Activated naive CD8-positive, alpha-beta T cell treated with anti-CD3 and anti-CD28 coated beads for 36 hours (primary cell): ENCODE measurements around the gene AQP9. TPM values are rescaled to one million over a fixed set of nuclear protein-coding genes. Genes with fewer than 3 reads are reported as not detected.
"Not testable (repeated sequence)": the region's sequence is repeated elsewhere in the genome, so short reads cannot be mapped to it uniquely, and the experiment has no call there.

ENCODE experiments used
- DNase-seq: peaks from one replicate; pipeline ENCODE4 v3.0.0; 2021
- H3K27ac Mint-ChIP-seq: one replicate; pipeline ENCODE4 v1.8.0; 2022; ENCODE audit warnings: mild to moderate bottlenecking, moderate library complexity, mixed read lengths
- H3K27me3 Mint-ChIP-seq: one replicate; pipeline ENCODE4 v1.8.0; 2022; ENCODE audit warnings: mild to moderate bottlenecking, mixed read lengths
- H3K36me3 Mint-ChIP-seq: one replicate; pipeline ENCODE4 v1.8.0; 2021; ENCODE audit warnings: mild to moderate bottlenecking, mixed read lengths
- H3K4me1 Mint-ChIP-seq: one replicate; pipeline ENCODE4 v1.8.0; 2021; ENCODE audit warnings: mixed read lengths
- H3K4me3 Mint-ChIP-seq: one replicate; pipeline ENCODE4 v1.8.0; 2022; ENCODE audit warnings: mild to moderate bottlenecking, moderate library complexity, mixed read lengths
- H3K9me3 Mint-ChIP-seq: one replicate; pipeline ENCODE4 v1.8.0; 2022; ENCODE audit warnings: mixed read lengths
- total RNA-seq, 2 experiments: library from RNA; stranded (reverse); gene quantifications; one replicate each; pipeline ENCODE4 v1.2.3, GENCODE V29; 2021

Gene AQP9
- total RNA-seq, 2 experiments from 2014 or later: not detected

DNA sequence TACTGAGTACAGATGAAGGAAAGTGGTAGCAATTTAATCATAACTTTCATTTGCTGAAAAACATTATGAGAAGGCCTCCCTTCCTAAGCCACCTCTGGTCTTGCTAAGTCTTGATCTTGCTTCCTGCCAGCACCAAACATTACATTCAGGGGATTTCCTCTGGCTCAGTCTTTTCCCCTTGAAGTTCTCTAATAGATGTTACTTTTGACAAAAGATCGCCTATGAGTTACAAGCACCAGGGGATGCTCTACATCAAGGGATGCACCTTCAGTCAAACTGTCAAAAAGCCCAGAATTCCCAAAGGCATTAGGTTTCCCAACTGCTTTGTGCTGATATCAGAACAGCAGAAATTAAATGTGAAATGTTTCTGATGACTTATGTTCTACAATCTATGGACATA is 47.3 kb downstream of the AQP9 start:
- Mint-ChIP-seq H3K4me3 (no peak overlapping the region), H3K4me1 (peaks cover 10% of the 10 kb centered on the region), H3K27ac (no peak overlapping the region)

DNA sequence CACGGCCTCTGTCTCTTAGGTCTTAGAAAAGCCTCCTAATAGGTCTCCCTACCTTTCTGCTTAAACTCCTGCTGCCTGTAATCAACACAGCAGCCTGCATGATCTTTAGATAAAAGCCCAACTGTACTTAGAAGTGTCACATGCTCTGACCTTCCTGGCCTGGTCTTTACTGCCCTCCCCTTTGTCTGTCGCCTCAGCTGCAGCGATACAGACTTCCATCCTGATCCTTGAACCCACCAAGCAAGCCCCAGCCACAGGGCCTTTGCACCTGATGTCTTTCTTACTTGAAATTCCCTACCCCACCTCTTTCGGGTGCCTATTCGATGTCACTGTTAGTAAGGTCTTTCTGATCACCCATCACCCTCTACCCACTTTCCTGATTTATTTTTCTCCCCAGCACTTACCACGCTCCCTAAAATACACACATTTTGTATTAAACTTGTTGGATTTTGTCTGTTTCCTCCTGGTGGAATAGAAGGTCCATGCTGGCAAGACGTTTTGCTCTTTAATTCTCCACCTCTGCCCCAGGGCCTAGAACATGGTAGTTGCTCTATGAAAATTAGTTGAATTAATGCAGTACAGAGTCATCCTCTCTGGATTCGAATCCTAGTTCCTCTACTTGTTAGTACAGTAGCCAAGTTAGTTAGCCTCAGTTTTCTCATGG is 51.1 kb downstream of the AQP9 start:
- Mint-ChIP-seq H3K27me3 (peaks cover 25% of the 10 kb centered on the region), H3K36me3 (no peaks in the 10 kb centered on the region), H3K27ac (no peak overlapping the region), H3K9me3 (no peaks in the 10 kb centered on the region), H3K4me3 (no peak overlapping the region), H3K4me1 (peaks cover 10% of the 10 kb centered on the region)
- no peak for DNase-seq

More for the DNA sequence above, 47.3 kb downstream of the AQP9 start:
- DNase-seq: peak; percentile 0
- peaks cover 24% of the 10 kb centered on the region for H3K27me3 Mint-ChIP-seq
- H3K9me3 Mint-ChIP-seq: no peaks in the 10 kb centered on the region
- no peaks in the 10 kb centered on the region for H3K36me3 Mint-ChIP-seq

GRCh38 chr15:58190419-58190818 is 52.2 kb downstream of the AQP9 start:
- no peak for DNase-seq
- H3K4me3 Mint-ChIP-seq: no peak overlapping the region
- no peaks in the 10 kb centered on the region for H3K36me3 Mint-ChIP-seq
- peaks cover 4% of the 10 kb centered on the region for H3K4me1 Mint-ChIP-seq
- H3K27ac Mint-ChIP-seq: no peak overlapping the region
- H3K27me3 Mint-ChIP-seq: peaks cover 31% of the 10 kb centered on the region
- no peaks in the 10 kb centered on the region for H3K9me3 Mint-ChIP-seq

GRCh38 chr15:58193636-58194035 is 55.5 kb downstream of the AQP9 start:
- not testable (repeated sequence) for DNase-seq, H3K4me1 Mint-ChIP-seq, H3K36me3 Mint-ChIP-seq, H3K4me3 Mint-ChIP-seq, H3K27ac Mint-ChIP-seq, H3K9me3 Mint-ChIP-seq
- peaks cover 39% of the 10 kb centered on the region for H3K27me3 Mint-ChIP-seq

DNA sequence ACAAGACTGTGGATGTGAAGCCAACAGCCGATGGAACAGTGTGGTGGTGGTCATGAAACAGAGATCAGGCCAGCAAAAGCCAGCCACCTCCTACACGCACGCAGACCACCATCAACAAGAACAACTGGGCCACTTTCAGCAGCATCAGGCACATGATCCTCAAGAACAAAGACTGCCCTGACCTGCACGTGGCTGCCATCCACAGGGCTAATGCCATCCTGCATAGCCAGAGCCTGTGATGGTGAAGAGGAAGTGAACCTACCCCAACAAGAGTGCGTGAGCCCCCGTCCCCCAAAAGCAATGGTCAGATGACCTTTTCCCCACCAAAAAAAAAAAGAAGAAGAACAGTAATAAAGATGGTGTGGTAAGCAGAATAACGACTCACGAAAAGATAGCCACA is 62.6 kb downstream of the AQP9 start:
- DNase-seq: no peak
- Mint-ChIP-seq H3K4me3 (no peak overlapping the region), H3K27me3 (peaks cover 18% of the 10 kb centered on the region), H3K9me3 (no peaks in the 10 kb centered on the region), H3K4me1 (no peaks in the 10 kb centered on the region), H3K36me3 (peaks cover 2% of the 10 kb centered on the region), H3K27ac (no peak overlapping the region)

- no peak overlapping the region for H3K4me3 Mint-ChIP-seq
- H3K27ac Mint-ChIP-seq: no peak overlapping the region
- no peaks in the 10 kb centered on the region for H3K4me1 Mint-ChIP-seq
- DNase-seq: no peak
- H3K9me3 Mint-ChIP-seq: no peaks in the 10 kb centered on the region
- H3K36me3 Mint-ChIP-seq: peaks cover 2% of the 10 kb centered on the region
- H3K27me3 Mint-ChIP-seq: peaks cover 13% of the 10 kb centered on the region
Measured at GRCh38 chr15:58201516-58201915, 63.3 kb downstream of the AQP9 start.

DNA sequence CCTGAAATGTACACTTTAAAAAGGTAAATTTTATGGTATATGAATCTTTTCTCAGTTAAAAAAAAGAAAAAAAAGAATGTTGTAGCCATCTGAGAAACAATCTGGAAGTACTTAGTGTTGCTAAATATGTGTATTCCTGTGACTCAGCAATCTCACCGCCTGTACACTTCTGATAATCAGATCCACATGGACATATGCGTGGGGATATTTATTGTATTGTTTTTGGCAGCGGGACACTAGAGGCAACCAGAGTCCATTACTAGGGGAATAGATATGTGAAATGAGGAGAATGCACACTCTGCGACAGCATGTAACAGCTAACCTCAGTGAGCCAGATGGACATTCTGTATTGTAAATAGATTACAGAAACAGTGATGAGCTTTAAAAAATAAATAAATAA is 65.4 kb downstream of the AQP9 start:
- H3K27ac Mint-ChIP-seq: no peak overlapping the region
- H3K27me3 Mint-ChIP-seq: peaks cover 3% of the 10 kb centered on the region
- DNase-seq: no peak
- H3K9me3 Mint-ChIP-seq: no peaks in the 10 kb centered on the region
- H3K4me1 Mint-ChIP-seq: no peaks in the 10 kb centered on the region
- H3K36me3 Mint-ChIP-seq: no peaks in the 10 kb centered on the region
- H3K4me3 Mint-ChIP-seq: no peak overlapping the region

DNA sequence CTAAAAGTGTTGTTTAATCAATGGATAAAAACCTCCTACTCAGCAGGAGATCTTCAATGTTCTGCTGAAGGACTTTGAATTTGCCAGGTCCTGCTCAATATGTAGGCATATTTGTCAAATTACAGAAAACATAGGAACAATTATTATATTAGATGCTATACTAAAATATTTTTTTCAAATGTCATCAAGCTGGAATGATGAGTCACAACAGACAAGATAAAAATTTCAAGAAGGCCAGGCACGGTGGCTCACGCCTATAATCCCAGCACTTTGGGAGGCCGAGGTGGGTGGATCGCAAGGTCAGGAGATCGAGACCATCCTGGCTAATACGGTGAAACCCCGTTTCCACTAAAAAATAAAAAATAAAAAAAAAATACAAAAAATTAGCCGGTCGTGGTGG is 68.0 kb downstream of the AQP9 start:
- Mint-ChIP-seq H3K27me3 (no peaks in the 10 kb centered on the region), H3K4me1 (no peaks in the 10 kb centered on the region), H3K4me3 (no peak overlapping the region), H3K27ac (no peak overlapping the region), H3K9me3 (no peaks in the 10 kb centered on the region), H3K36me3 (no peaks in the 10 kb centered on the region)
- no peak for DNase-seq

DNA sequence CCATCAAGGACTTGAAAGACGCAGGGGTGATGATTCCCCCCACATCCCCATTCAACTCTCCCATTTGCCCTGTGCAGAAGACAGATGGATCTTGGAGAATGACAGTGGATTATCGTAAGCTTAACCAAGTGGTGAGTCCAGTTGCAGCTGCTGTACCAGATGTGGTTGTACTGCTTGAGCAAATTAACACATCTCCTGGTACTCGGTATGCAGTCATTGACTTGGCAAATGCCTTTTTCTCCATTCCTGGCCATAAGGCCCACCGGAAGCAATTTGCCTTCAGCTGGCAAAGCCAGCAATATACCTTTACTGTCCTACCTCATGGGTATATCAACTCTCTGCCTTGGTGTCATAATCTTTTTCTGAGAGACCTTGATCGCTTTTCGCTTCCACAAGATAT is 70.0 kb downstream of the AQP9 start:
- not testable (repeated sequence) for H3K4me3 Mint-ChIP-seq, H3K9me3 Mint-ChIP-seq, DNase-seq, H3K27ac Mint-ChIP-seq, H3K36me3 Mint-ChIP-seq, H3K27me3 Mint-ChIP-seq, H3K4me1 Mint-ChIP-seq

DNA sequence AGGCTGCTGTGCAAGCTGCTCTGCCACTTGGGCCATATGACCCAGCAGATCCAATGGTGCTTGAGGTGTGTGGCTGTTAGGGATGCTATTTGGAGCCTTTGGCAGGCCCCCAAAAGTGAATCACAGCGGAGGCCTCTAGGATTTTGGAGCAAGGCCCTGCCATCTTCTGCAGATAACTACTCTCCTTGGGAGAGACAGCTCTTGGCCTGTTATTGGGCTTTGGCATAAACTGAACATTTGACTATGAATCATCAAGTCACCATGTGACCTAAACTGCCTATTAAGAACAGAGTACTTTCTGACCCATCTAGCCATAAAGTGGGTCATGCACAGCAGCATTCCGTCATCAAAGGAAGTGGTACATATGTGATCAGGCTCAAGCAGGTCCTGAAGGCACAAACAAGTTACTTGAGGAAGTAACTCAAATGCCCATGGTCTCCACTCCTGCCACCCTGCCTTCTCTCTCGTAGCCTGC is 70.9 kb downstream of the AQP9 start:
- H3K36me3 Mint-ChIP-seq, H3K4me1 Mint-ChIP-seq, H3K4me3 Mint-ChIP-seq, H3K27ac Mint-ChIP-seq, DNase-seq, H3K27me3 Mint-ChIP-seq, H3K9me3 Mint-ChIP-seq: not testable (repeated sequence)

GRCh38 chr15:58210031-58210430 is 71.8 kb downstream of the AQP9 start:
- not testable (repeated sequence) for H3K27ac Mint-ChIP-seq, H3K36me3 Mint-ChIP-seq, H3K4me1 Mint-ChIP-seq, H3K9me3 Mint-ChIP-seq, H3K4me3 Mint-ChIP-seq, H3K27me3 Mint-ChIP-seq, DNase-seq

GRCh38 chr15:58212909-58213526 is 74.8 kb downstream of the AQP9 start:
- DNase-seq: no peak
- Mint-ChIP-seq H3K36me3 (no peaks in the 10 kb centered on the region), H3K9me3 (no peaks in the 10 kb centered on the region), H3K27me3 (no peaks in the 10 kb centered on the region), H3K27ac (no peak overlapping the region), H3K4me1 (no peaks in the 10 kb centered on the region), H3K4me3 (no peak overlapping the region)

GRCh38 chr15:58213587-58214338 is 75.6 kb downstream of the AQP9 start:
- Mint-ChIP-seq H3K4me3 (no peak overlapping the region), H3K9me3 (no peaks in the 10 kb centered on the region), H3K36me3 (no peaks in the 10 kb centered on the region), H3K27me3 (no peaks in the 10 kb centered on the region), H3K27ac (no peak overlapping the region), H3K4me1 (no peaks in the 10 kb centered on the region)
- DNase-seq: no peak

DNA sequence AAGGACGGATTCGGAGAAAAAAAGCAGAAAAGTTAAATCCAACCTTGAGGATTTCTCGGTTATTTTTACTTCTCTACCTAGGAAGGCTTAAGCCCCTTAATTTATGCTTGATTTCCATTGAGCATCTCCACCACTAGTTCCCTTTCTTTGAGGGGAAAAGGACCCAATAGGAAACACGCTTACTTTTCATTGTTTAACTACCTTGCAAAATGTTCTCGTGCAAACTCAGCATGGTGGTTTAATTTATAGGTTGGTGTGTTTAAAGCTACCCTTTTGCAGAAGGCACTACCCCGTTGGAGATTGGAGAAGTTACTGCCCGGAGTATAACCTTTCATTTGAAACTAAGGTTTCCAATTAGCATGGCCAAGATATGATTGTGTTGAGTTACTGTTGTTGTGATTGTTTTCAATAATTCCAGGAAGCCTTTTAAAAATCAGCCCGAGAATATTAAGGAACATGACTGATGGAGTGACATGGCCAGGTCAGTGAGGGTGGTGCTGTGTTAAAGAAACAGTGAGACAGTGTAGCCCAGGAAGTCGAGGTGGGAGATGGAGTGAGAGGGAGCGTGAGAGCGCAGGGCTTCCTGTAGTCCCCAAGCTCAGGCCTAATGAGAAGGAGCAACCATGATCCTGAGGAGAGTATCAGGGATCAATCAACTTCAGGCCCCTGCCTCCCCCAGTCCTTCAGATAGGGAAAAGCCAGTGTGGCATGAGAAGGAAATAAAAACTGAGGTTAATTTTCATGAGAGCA is 76.6 kb downstream of the AQP9 start:
- Mint-ChIP-seq H3K4me3 (no peak overlapping the region), H3K27ac (no peak overlapping the region), H3K4me1 (no peaks in the 10 kb centered on the region), H3K9me3 (no peaks in the 10 kb centered on the region), H3K27me3 (no peaks in the 10 kb centered on the region), H3K36me3 (no peaks in the 10 kb centered on the region)
- DNase-seq: no peak

DNA sequence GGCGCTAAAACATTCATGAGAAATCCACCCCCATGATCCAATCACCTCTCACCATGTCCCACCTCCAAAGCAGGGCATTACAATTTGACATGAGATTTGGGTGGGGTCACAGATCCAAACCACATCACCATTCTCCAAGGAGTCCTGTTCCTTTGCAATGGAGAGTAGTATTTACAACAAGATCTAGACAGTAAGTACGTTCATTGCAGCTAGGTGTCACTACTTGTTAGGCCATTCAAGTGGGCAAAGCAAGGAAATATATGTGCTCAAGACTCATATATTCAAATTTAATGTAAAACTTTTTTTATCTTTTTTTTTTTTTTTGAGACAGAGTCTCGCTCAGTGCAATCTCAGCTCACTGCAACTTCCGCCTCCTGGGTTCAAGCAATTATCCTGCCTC is 79.3 kb downstream of the AQP9 start:
- H3K27me3 Mint-ChIP-seq: peaks cover 4% of the 10 kb centered on the region
- no peak for DNase-seq
- peaks cover 2% of the 10 kb centered on the region for H3K9me3 Mint-ChIP-seq

More for the DNA sequence above, 79.3 kb downstream of the AQP9 start:
- Mint-ChIP-seq H3K4me1 (no peaks in the 10 kb centered on the region), H3K36me3 (no peaks in the 10 kb centered on the region), H3K27ac (no peak overlapping the region), H3K4me3 (no peak overlapping the region)
